Measurements from ENCODE around the gene PTMS. TPM values are rescaled to one million over a fixed set of nuclear protein-coding genes. Genes with fewer than 3 reads are reported as not detected.

The PTMS gene
- total and polyA plus RNA-seq, 2 of the 13 experiments (the other 11 are each of a cell fraction or from before 2014, with no cell fraction given), result 40.5 to 82.4 TPM

- TF ChIP-seq, protein P1, sequence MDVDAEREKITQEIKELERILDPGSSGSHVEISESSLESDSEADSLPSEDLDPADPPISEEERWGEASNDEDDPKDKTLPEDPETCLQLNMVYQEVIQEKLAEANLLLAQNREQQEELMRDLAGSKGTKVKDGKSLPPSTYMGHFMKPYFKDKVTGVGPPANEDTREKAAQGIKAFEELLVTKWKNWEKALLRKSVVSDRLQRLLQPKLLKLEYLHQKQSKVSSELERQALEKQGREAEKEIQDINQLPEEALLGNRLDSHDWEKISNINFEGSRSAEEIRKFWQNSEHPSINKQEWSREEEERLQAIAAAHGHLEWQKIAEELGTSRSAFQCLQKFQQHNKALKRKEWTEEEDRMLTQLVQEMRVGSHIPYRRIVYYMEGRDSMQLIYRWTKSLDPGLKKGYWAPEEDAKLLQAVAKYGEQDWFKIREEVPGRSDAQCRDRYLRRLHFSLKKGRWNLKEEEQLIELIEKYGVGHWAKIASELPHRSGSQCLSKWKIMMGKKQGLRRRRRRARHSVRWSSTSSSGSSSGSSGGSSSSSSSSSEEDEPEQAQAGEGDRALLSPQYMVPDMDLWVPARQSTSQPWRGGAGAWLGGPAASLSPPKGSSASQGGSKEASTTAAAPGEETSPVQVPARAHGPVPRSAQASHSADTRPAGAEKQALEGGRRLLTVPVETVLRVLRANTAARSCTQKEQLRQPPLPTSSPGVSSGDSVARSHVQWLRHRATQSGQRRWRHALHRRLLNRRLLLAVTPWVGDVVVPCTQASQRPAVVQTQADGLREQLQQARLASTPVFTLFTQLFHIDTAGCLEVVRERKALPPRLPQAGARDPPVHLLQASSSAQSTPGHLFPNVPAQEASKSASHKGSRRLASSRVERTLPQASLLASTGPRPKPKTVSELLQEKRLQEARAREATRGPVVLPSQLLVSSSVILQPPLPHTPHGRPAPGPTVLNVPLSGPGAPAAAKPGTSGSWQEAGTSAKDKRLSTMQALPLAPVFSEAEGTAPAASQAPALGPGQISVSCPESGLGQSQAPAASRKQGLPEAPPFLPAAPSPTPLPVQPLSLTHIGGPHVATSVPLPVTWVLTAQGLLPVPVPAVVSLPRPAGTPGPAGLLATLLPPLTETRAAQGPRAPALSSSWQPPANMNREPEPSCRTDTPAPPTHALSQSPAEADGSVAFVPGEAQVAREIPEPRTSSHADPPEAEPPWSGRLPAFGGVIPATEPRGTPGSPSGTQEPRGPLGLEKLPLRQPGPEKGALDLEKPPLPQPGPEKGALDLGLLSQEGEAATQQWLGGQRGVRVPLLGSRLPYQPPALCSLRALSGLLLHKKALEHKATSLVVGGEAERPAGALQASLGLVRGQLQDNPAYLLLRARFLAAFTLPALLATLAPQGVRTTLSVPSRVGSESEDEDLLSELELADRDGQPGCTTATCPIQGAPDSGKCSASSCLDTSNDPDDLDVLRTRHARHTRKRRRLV (CRISPR knock-in tag; IDR thresholded peaks at IDR 0.05), result 0 out of 2 replicates have a peak, but pooled peaks have one; percentile 67
- TF ChIP-seq ZFP82 (CRISPR knock-in tag; IDR thresholded peaks at IDR 0.05; ENCODE audit: borderline replicate concordance) (peak; percentile 58; the same call in 1 of the 2 replicates), ZNF10 (CRISPR knock-in tag; IDR thresholded peaks at IDR 0.05; ENCODE audit: borderline replicate concordance, low read depth) (no peak), SAP130 (CRISPR knock-in tag; IDR thresholded peaks at IDR 0.05; ENCODE audit: low read depth) (peak; percentile 72), TCF7L2 (IDR thresholded peaks at IDR 0.05; ENCODE audit: low read depth, low read length) (no peak), NR2F1 (CRISPR knock-in tag; IDR thresholded peaks at IDR 0.05) (no peak), PCBP1 (IDR thresholded peaks at IDR 0.05; ENCODE audit: borderline replicate concordance, low read depth, low read length) (0 out of 2 replicates have a peak, but pooled peaks have one; percentile 54), EEA1 (CRISPR knock-in tag; IDR thresholded peaks at IDR 0.05; ENCODE audit: borderline replicate concordance) (no peak; the same call in 1 of the 2 replicates), ERF (CRISPR knock-in tag; IDR thresholded peaks at IDR 0.05) (peak; percentile 70; the same call in 1 of the 2 replicates), ZNF781 (CRISPR knock-in tag; IDR thresholded peaks at IDR 0.05; ENCODE audit: borderline replicate concordance, not compliant biosample characterization) (no peak), POLR2A (IDR thresholded peaks at IDR 0.05; ENCODE audit: insufficient read depth in 1 of 2, low read depth in 2 of 2, low read length in 2 of 2) (peak; percentile 79 to 91), U2AF1 (optimal IDR thresholded peaks at IDR 0.05; ENCODE audit: low read depth, low read length) (no peak), THAP11 (CRISPR knock-in tag; IDR thresholded peaks at IDR 0.05) (peak; percentile 71), ONECUT2 (CRISPR knock-in tag; IDR thresholded peaks at IDR 0.05) (0 out of 2 replicates have a peak, but pooled peaks have one; percentile 43), ZNF563 (CRISPR knock-in tag; IDR thresholded peaks at IDR 0.05) (peak; percentile 57; the same call in 1 of the 2 replicates), ASH2L (IDR thresholded peaks at IDR 0.05; ENCODE audit: insufficient read length, low read depth, low read length) (peak; percentile 63), NCOA5 (CRISPR knock-in tag; IDR thresholded peaks at IDR 0.05) (no peak)
- TF ChIP-seq, protein P2, sequence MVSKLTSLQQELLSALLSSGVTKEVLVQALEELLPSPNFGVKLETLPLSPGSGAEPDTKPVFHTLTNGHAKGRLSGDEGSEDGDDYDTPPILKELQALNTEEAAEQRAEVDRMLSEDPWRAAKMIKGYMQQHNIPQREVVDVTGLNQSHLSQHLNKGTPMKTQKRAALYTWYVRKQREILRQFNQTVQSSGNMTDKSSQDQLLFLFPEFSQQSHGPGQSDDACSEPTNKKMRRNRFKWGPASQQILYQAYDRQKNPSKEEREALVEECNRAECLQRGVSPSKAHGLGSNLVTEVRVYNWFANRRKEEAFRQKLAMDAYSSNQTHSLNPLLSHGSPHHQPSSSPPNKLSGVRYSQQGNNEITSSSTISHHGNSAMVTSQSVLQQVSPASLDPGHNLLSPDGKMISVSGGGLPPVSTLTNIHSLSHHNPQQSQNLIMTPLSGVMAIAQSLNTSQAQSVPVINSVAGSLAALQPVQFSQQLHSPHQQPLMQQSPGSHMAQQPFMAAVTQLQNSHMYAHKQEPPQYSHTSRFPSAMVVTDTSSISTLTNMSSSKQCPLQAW (CRISPR knock-in tag; IDR thresholded peaks at IDR 0.05), result peak; percentile 38; the same call in 1 of the 2 replicates
- TF ChIP-seq, protein P3, sequence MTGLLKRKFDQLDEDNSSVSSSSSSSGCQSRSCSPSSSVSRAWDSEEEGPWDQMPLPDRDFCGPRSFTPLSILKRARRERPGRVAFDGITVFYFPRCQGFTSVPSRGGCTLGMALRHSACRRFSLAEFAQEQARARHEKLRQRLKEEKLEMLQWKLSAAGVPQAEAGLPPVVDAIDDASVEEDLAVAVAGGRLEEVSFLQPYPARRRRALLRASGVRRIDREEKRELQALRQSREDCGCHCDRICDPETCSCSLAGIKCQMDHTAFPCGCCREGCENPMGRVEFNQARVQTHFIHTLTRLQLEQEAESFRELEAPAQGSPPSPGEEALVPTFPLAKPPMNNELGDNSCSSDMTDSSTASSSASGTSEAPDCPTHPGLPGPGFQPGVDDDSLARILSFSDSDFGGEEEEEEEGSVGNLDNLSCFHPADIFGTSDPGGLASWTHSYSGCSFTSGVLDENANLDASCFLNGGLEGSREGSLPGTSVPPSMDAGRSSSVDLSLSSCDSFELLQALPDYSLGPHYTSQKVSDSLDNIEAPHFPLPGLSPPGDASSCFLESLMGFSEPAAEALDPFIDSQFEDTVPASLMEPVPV (CRISPR knock-in tag; IDR thresholded peaks at IDR 0.05), result peak; percentile 12; the same call in 1 of the 2 replicates
Observed at GRCh38 chr12:6752921-6753771, 13.0 kb upstream of the PTMS start, which contains the start of gene MLF2 (continued).

Measured in HepG2 (cell line).